Sigmoid colon (tissue), 7 donors: ENCODE data around the gene SSBP4. TPM values are rescaled to one million over a fixed set of nuclear protein-coding genes. Genes with fewer than 3 reads are reported as not detected.
A peak's percentile ranks its signal among the peaks of the same experiment; 100 is the strongest.

ENCODE experiments used
- DNase-seq: peaks from one replicate; pipeline ENCODE4 v3.0.0-alpha.2; 2019
- H3K27ac ChIP-seq, 4 donors: fragments of 200-600 bp; sonication (generic); one replicate each; pipeline ENCODE4 v1.5.1; 2016 to 2019; ENCODE audit warnings: mild to moderate bottlenecking in 1 of 4
- H3K27me3 ChIP-seq, 3 donors: fragments of 200-600 bp; sonication (generic); one replicate each; pipeline ENCODE4 v1.5.1; 2019; ENCODE audit warnings: mild to moderate bottlenecking in 1 of 3
- H3K36me3 ChIP-seq, 4 donors: fragments of 200-600 bp; sonication (generic); one replicate each; pipeline ENCODE4 v1.5.1; 2016 to 2019
- H3K4me1 ChIP-seq, 4 donors: fragments of 200-600 bp; sonication (generic); one replicate each; pipeline ENCODE4 v1.5.1; 2017 to 2019
- H3K4me3 ChIP-seq, 4 donors: fragments of 200-600 bp; sonication (generic); one replicate each; pipeline ENCODE4 v1.5.1; 2017 to 2019; ENCODE audit warnings: mild to moderate bottlenecking in 2 of 4, moderate library complexity in 1 of 4
- H3K9me3 ChIP-seq, 4 donors: fragments of 200-600 bp in 3 of 4; sonication (generic) in 3 of 4; one replicate each; pipeline versions ENCODE4 v1.5.1 to v1.6.1; 2013 to 2019
- EP300 ChIP-seq, 4 donors: sonication (generic); formaldehyde crosslinking; IDR thresholded peaks; one replicate each; pipeline ENCODE4 v1.6.1; 2017; ENCODE audit warnings: antibody characterized with exemption in 4 of 4
- POLR2A ChIP-seq, 2 donors: fragments of 450-650 bp; IDR thresholded peaks; one replicate each; pipeline ENCODE4 v1.6.1; 2016; ENCODE audit warnings: antibody characterized with exemption in 2 of 2, mild to moderate bottlenecking in 2 of 2, moderate library complexity in 2 of 2
- POLR2AphosphoS5 ChIP-seq, 4 donors: sonication (generic); formaldehyde crosslinking; IDR thresholded peaks; one replicate each; pipeline ENCODE4 v1.6.1; 2017; ENCODE audit warnings: antibody characterized with exemption in 4 of 4
- WGBS, 2 donors: extraction: QIAGEN DNeasy Blood & Tissue Kit; methylation state at CpG; one replicate each; pipeline ENCODE4 v1.1.7; 2013; 5-methylcytosine and 5-hydroxymethylcytosine counted together
- intact Hi-C: fragments of 100-400 bp; cut with DNase I; formaldehyde crosslinking; loops from one replicate; pipeline ENCODE4 v1.15.1; 2023
- polyA plus RNA-seq, 3 donors: library from polyadenylated mRNA; stranded (reverse); fragments of 200-250 nt; gene quantifications; one replicate each; pipeline ENCODE4 v1.2.3, GENCODE V29; 2013
- total RNA-seq, 4 donors: library from RNA; depleted of rRNA; stranded (reverse); fragments of >200 nt; gene quantifications; one replicate each; pipeline ENCODE4 v1.1.0, GENCODE V29; 2016
- TF ChIP-seq, protein P1 (sequence below), 4 experiments: fragments of 450-650 bp in 3 of 4; fragments of 200-600 bp in 1 of 4; IDR thresholded peaks; one replicate each; pipeline ENCODE4 v1.5.1; 2016 to 2019; ENCODE audit warnings: antibody characterized with exemption in 4 of 4, mild to moderate bottlenecking in 3 of 4, moderate library complexity in 2 of 4
- donor health status: healthy with polysubstance abuse.
- donor health status: Bipolar disorder and iron deficiency.
- donor health status: healthy.

The SSBP4 gene
- total and polyA plus RNA-seq, 7 donors = 13.9 to 71.4 (median 52.4) TPM

DNA sequence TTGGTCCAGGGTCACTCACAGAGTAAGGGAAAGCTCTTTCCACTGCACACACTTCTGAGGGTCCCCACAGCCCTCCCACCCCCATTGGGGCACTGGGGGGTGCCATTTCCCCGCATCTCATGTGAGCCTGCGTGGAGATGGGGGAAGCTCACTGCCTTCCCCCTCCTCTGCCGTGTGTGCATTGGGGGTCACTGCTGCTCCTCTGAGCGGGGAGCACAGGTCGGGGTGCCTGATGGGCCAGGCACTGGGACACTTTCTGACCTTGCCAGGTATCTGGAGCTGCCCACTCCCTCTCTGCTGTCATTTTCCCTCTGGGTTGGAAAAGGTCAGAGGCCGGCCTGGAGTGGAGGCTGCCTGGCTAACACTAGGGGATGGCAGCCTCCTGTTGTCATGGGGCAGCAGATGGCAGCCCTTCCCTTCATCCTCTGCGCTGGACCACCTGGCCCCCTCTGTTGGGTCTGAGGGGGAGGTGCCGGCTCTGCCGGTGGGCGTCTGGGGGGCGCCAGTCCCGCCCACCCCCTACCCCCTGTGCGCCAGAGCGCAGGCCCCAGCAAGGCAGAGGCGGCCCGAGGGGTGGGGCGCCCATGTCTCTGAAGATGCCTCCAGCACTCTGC, 9.1 kb downstream of the SSBP4 start:
- intact Hi-C loops = no loop called here
- DNase-seq = peak; percentile 63
- Histone ChIP-seq H3K9me3 (no peaks in the 10 kb centered on the region), H3K36me3 (no peaks in the 10 kb centered on the region), H3K4me3 (peak overlapping the region in 3 of 4 donors; percentile 47 to 56 (median 51)), H3K4me1 (peaks cover 4 to 72% (median 52%) of the 10 kb centered on the region in 4 donors), H3K27me3 (peaks cover 0 to 11% (median 0%) of the 10 kb centered on the region in 3 donors), H3K27ac (peak overlapping the region; percentile 66 to 84 (median 76))
- 77 to 84% methylated on average over 17 of the region's 17 CpGs for WGBS, 2 donors
- TF ChIP-seq, protein P1, sequence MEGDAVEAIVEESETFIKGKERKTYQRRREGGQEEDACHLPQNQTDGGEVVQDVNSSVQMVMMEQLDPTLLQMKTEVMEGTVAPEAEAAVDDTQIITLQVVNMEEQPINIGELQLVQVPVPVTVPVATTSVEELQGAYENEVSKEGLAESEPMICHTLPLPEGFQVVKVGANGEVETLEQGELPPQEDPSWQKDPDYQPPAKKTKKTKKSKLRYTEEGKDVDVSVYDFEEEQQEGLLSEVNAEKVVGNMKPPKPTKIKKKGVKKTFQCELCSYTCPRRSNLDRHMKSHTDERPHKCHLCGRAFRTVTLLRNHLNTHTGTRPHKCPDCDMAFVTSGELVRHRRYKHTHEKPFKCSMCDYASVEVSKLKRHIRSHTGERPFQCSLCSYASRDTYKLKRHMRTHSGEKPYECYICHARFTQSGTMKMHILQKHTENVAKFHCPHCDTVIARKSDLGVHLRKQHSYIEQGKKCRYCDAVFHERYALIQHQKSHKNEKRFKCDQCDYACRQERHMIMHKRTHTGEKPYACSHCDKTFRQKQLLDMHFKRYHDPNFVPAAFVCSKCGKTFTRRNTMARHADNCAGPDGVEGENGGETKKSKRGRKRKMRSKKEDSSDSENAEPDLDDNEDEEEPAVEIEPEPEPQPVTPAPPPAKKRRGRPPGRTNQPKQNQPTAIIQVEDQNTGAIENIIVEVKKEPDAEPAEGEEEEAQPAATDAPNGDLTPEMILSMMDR (IDR thresholded peaks at IDR 0.05) = no peak
- TF ChIP-seq POLR2AphosphoS5 (IDR thresholded peaks at IDR 0.05) (no peak), POLR2A (IDR thresholded peaks at IDR 0.05) (no peak)

- peak; percentile 87 for DNase-seq
- H3K4me1 ChIP-seq = peaks cover 4 to 70% (median 53%) of the 10 kb centered on the region in 4 donors
- no peaks in the 10 kb centered on the region for H3K9me3 ChIP-seq
- peaks cover 0 to 19% (median 0%) of the 10 kb centered on the region in 3 donors for H3K27me3 ChIP-seq
- TF ChIP-seq EP300 (IDR thresholded peaks at IDR 0.05) = no peak
- TF ChIP-seq POLR2AphosphoS5 (IDR thresholded peaks at IDR 0.05) = peak in 1 of 4 donors; percentile 28
- no peak for TF ChIP-seq POLR2A (IDR thresholded peaks at IDR 0.05)
- H3K36me3 ChIP-seq = no peaks in the 10 kb centered on the region
- intact Hi-C loops = no loop called here
- 4 to 13% methylated on average over 77 of the region's 77 CpGs for WGBS, 2 donors
- peak overlapping the region; percentile 30 to 56 (median 49) for H3K4me3 ChIP-seq
- peak overlapping the region; percentile 66 to 84 (median 76) for H3K27ac ChIP-seq
Observed at GRCh38 chr19:18428787-18429674, 9.8 kb downstream of the SSBP4 start.

DNA sequence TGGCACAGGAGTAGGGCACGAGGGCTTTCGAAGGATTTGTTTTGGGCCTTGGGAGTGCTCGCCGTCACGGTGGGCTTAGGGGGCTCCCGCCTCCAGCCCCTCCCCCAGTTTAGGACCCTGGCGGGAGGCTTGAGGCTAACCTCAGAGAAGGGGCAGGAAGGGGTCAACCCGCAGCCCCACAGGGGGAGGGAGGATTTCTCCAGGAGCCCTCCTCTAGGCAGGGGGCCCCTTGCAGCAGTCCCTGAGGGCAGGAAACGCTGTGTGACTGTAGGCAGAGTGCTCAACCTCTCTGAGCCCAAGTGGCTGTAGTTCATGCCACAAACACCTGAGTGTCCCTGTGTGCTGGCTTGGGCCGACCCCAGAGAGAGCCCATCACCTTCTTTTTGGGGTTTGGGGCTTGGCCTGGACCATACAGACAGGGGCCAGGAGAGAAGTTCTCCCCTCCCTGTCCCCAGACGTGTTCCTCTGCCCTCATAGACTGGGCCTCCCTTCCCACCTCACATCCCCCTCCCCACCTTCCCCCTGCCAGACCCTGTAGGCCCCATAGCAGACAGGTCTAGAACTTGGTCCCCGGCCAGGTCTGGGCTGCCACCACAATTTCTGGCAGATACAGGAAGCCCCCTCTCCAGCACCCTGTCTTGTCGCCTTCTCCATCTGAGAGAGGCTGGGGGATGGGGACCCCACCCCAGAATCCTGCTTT, 10.7 kb downstream of the SSBP4 start:
- intact Hi-C loops = no loop called here
- 41 to 70% methylated on average over 13 of the region's 13 CpGs for WGBS, 2 donors
- Histone ChIP-seq H3K4me1 (peaks cover 4 to 65% (median 54%) of the 10 kb centered on the region in 4 donors), H3K27ac (peak overlapping the region; percentile 66 to 84 (median 76)), H3K4me3 (peak overlapping the region in 3 of 4 donors; percentile 47 to 56 (median 51)), H3K27me3 (peaks cover 0 to 27% (median 0%) of the 10 kb centered on the region in 3 donors), H3K36me3 (no peaks in the 10 kb centered on the region), H3K9me3 (no peaks in the 10 kb centered on the region)
- peak; percentile 70 for DNase-seq
- TF ChIP-seq EP300 (IDR thresholded peaks at IDR 0.05) = no peak
- TF ChIP-seq POLR2AphosphoS5 (IDR thresholded peaks at IDR 0.05) = no peak
- TF ChIP-seq, protein P1 (IDR thresholded peaks at IDR 0.05) = no peak
- no peak for TF ChIP-seq POLR2A (IDR thresholded peaks at IDR 0.05)

DNA sequence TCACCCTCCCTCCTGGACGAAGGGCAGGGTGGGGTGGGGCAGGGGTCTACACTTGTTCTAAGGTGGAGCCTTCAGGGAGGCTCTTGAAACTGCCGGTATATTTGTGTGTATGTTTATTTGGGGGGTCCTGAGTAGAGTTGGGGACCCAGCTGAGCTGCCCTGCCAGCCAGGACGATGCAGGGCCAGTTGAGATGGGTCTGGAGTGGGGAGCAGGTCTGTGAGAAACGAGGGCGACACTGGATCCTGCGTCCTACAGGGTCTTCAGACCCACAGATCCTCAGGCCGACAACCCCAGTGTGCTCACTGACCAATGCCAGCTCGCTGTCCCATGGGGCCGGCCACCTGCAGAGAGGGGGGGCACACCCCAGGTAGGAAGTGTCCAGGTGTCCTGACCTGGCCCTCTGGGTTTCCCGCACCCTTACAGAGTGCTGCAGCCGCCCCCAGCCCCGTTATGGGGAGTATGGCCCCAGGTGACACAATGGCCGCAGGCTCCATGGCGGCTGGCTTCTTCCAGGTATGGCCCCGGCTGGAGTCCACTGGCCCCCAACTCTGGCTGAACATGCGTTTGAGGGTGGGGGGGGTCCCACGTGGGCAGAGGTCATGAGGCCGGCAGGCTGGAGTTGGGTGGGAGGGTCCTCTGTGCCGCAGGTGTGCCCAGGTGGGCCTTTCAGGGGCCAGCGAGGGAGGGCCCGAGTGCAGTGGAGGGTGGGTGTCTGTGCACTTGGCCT, 11.4 kb downstream of the SSBP4 start:
- peaks cover 0 to 27% (median 0%) of the 10 kb centered on the region in 3 donors for H3K27me3 ChIP-seq
- 90 to 91% methylated on average over 21 of the region's 21 CpGs for WGBS, 2 donors
- peaks cover 0 to 6% (median 0%) of the 10 kb centered on the region in 4 donors for H3K36me3 ChIP-seq
- no peak overlapping the region for H3K27ac ChIP-seq
- intact Hi-C loops = no loop called here
- peaks cover 4 to 58% (median 48%) of the 10 kb centered on the region in 4 donors for H3K4me1 ChIP-seq
- TF ChIP-seq EP300 (IDR thresholded peaks at IDR 0.05) (no peak), POLR2A (IDR thresholded peaks at IDR 0.05) (no peak), POLR2AphosphoS5 (IDR thresholded peaks at IDR 0.05) (no peak)
- TF ChIP-seq, protein P1 (IDR thresholded peaks at IDR 0.05) = no peak
- H3K4me3 ChIP-seq = no peak overlapping the region
- DNase-seq = peak; percentile 64
- H3K9me3 ChIP-seq = no peaks in the 10 kb centered on the region
